HG02981 (cell line): Measurements from ENCODE around the gene LDLRAD1.
"Not testable (repeated sequence)": the region's sequence is repeated elsewhere in the genome, so short reads cannot be mapped to it uniquely, and the experiment has no call there.

Experiments used
- ATAC-seq: cut with Tn5 transposase; IDR thresholded peaks from one replicate; pipeline ENCODE4 v1.9.1; 2021; ENCODE audit warnings: mild to moderate bottlenecking, moderate library complexity; ENCODE audit not compliant: unreplicated experiment

Gene LDLRAD1

GRCh38 chr1:53995683-53996082 lies 22.3 kb downstream of the LDLRAD1 start:
- ATAC-seq, result no peak

GRCh38 chr1:53994516-53994915 lies 23.5 kb downstream of the LDLRAD1 start:
- not testable (repeated sequence) for ATAC-seq

GRCh38 chr1:53992085-53992874 lies 25.7 kb downstream of the LDLRAD1 start:
- no peak for ATAC-seq

GRCh38 chr1:53987880-53988279 lies 30.1 kb downstream of the LDLRAD1 start:
- ATAC-seq, result no peak

- ATAC-seq, result no peak
These were observed 31.5 kb downstream of the LDLRAD1 start for GRCh38 chr1:53986458-53986857.

- no peak for ATAC-seq
These were observed 33.3 kb downstream of the LDLRAD1 start for GRCh38 chr1:53984726-53985125.

- no peak for ATAC-seq
These were observed 35.3 kb downstream of the LDLRAD1 start for GRCh38 chr1:53982763-53983104.

- ATAC-seq, result no peak
These were observed 35.8 kb downstream of the LDLRAD1 start for GRCh38 chr1:53982034-53982762.

- ATAC-seq, result no peak
These were observed 36.8 kb downstream of the LDLRAD1 start for GRCh38 chr1:53981220-53981619.

- ATAC-seq, result no peak
These were observed 38.1 kb downstream of the LDLRAD1 start for GRCh38 chr1:53979712-53980450.

GRCh38 chr1:53975861-53976260 lies 42.1 kb downstream of the LDLRAD1 start:
- ATAC-seq, result no peak

GRCh38 chr1:53971718-53972117 lies 46.3 kb downstream of the LDLRAD1 start:
- no peak for ATAC-seq

GRCh38 chr1:53969323-53969722 lies 48.7 kb downstream of the LDLRAD1 start:
- ATAC-seq, result not testable (repeated sequence)

- no peak for ATAC-seq
These were observed 49.9 kb downstream of the LDLRAD1 start for GRCh38 chr1:53968125-53968513.

GRCh38 chr1:53967409-53968124 lies 50.4 kb downstream of the LDLRAD1 start:
- no peak for ATAC-seq

GRCh38 chr1:53966794-53967193 lies 51.2 kb downstream of the LDLRAD1 start:
- no peak for ATAC-seq

- no peak for ATAC-seq
These were observed 53.9 kb downstream of the LDLRAD1 start for GRCh38 chr1:53964109-53964508.

- ATAC-seq, result no peak
These were observed 54.5 kb downstream of the LDLRAD1 start for GRCh38 chr1:53963460-53963859.

GRCh38 chr1:53962395-53962794 lies 55.6 kb downstream of the LDLRAD1 start:
- no peak for ATAC-seq

- no peak for ATAC-seq
These were observed 58.2 kb downstream of the LDLRAD1 start for GRCh38 chr1:53959664-53960250.
